Measurements from ENCODE around the gene DOCK1. TPM values are rescaled to one million over a fixed set of nuclear protein-coding genes. Genes with fewer than 3 reads are reported as not detected.

The DOCK1 gene
- polyA plus RNA-seq, 1 donor from 2014 or later = 2.7 TPM

DNA sequence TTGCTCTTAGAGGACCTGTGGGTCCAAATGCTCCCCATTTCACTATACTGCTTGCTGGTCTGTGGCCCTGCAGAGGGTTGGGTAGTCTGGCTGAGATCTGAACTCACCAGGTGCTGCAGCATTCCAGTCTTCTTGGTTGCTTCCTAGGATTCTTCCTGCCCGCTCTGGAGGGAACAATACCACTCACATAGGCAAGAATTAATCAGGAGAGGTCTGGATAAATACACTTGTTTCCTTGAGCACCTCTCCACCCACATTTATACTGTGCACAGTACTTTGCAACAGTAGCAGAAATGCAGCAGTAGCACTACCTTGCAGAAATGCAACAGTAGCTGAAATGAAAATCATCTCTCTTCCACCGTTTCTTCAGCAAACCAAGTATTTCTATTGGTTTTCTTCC is 165.9 kb downstream of the DOCK1 start:
- no peak overlapping the region for H3K4me2 ChIP-seq (ENCODE audit: low read length)
- no peaks in the 10 kb centered on the region for H3F3A ChIP-seq (ENCODE audit: insufficient read depth, low read length, poor library complexity, severe bottlenecking)
- no peaks in the 10 kb centered on the region for H3K9me3 ChIP-seq (ENCODE audit: low read length)
- H3K4me3 ChIP-seq (ENCODE audit: low read length) = no peak overlapping the region
- no peaks in the 10 kb centered on the region for H3K79me2 ChIP-seq (replicated peaks; ENCODE audit: insufficient read depth, low read length)
- no peaks in the 10 kb centered on the region for H3K27me3 ChIP-seq (ENCODE audit: insufficient read depth, low read depth, low read length)
- H4K20me1 ChIP-seq (ENCODE audit: insufficient read depth) = no peaks in the 10 kb centered on the region
- H3K27ac ChIP-seq (ENCODE audit: low read length) = no peak overlapping the region
- no peak for TF ChIP-seq SMC3 (conservative IDR thresholded peaks at IDR 0.05; ENCODE audit: poor library complexity)
- TF ChIP-seq, protein P1, sequence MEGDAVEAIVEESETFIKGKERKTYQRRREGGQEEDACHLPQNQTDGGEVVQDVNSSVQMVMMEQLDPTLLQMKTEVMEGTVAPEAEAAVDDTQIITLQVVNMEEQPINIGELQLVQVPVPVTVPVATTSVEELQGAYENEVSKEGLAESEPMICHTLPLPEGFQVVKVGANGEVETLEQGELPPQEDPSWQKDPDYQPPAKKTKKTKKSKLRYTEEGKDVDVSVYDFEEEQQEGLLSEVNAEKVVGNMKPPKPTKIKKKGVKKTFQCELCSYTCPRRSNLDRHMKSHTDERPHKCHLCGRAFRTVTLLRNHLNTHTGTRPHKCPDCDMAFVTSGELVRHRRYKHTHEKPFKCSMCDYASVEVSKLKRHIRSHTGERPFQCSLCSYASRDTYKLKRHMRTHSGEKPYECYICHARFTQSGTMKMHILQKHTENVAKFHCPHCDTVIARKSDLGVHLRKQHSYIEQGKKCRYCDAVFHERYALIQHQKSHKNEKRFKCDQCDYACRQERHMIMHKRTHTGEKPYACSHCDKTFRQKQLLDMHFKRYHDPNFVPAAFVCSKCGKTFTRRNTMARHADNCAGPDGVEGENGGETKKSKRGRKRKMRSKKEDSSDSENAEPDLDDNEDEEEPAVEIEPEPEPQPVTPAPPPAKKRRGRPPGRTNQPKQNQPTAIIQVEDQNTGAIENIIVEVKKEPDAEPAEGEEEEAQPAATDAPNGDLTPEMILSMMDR (IDR thresholded peaks at IDR 0.05; ENCODE audit: poor library complexity, severe bottlenecking) = no peak
- TF ChIP-seq POLR2AphosphoS5 (IDR thresholded peaks at IDR 0.05) = no peak
- no peak for TF ChIP-seq EZH2 (IDR thresholded peaks at IDR 0.05; ENCODE audit: borderline replicate concordance, insufficient read depth, low read length, poor library complexity, severe bottlenecking)
- TF ChIP-seq MXI1 (conservative IDR thresholded peaks at IDR 0.05; ENCODE audit: poor library complexity, severe bottlenecking) = no peak
- TF ChIP-seq RAD21 (conservative IDR thresholded peaks at IDR 0.05) = no peak
- TF ChIP-seq EP300 (conservative IDR thresholded peaks at IDR 0.05; ENCODE audit: poor library complexity, severe bottlenecking) = no peak
- no peak for TF ChIP-seq TAF1 (IDR thresholded peaks at IDR 0.05; ENCODE audit: low read depth)
- TF ChIP-seq, protein P2, sequence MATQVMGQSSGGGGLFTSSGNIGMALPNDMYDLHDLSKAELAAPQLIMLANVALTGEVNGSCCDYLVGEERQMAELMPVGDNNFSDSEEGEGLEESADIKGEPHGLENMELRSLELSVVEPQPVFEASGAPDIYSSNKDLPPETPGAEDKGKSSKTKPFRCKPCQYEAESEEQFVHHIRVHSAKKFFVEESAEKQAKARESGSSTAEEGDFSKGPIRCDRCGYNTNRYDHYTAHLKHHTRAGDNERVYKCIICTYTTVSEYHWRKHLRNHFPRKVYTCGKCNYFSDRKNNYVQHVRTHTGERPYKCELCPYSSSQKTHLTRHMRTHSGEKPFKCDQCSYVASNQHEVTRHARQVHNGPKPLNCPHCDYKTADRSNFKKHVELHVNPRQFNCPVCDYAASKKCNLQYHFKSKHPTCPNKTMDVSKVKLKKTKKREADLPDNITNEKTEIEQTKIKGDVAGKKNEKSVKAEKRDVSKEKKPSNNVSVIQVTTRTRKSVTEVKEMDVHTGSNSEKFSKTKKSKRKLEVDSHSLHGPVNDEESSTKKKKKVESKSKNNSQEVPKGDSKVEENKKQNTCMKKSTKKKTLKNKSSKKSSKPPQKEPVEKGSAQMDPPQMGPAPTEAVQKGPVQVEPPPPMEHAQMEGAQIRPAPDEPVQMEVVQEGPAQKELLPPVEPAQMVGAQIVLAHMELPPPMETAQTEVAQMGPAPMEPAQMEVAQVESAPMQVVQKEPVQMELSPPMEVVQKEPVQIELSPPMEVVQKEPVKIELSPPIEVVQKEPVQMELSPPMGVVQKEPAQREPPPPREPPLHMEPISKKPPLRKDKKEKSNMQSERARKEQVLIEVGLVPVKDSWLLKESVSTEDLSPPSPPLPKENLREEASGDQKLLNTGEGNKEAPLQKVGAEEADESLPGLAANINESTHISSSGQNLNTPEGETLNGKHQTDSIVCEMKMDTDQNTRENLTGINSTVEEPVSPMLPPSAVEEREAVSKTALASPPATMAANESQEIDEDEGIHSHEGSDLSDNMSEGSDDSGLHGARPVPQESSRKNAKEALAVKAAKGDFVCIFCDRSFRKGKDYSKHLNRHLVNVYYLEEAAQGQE (IDR thresholded peaks at IDR 0.05; ENCODE audit: borderline replicate concordance) = no peak
- H3K9me2 ChIP-seq (ENCODE audit: insufficient read depth, low read length) = no peaks in the 10 kb centered on the region
- H3K9ac ChIP-seq (ENCODE audit: low read length) = no peak overlapping the region
- H3K36me3 ChIP-seq (ENCODE audit: insufficient read depth, low read length) = no peaks in the 10 kb centered on the region
- H2AFZ ChIP-seq (ENCODE audit: low read depth, low read length) = no peak overlapping the region

DNA sequence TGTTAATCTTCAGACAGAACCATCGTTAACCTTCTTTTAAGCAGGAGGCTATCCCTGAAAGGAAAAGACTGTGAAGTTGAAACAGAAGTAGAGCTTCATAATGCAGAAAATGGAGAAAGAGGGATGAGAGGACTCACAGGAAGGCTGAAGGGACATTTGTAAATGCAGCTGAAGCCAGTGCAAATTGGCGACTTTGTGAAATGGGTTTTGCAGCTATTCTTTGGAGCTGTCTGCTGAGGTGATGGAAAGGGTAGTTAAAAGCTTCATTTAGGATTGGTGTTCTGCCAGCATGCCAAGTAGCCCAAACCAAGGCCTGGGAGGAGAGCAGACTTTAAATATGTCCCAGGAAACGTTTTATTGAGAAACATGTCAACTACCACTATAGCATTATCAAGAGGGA is 168.4 kb downstream of the DOCK1 start:
- H3K36me3 ChIP-seq (ENCODE audit: insufficient read depth, low read length) = no peaks in the 10 kb centered on the region
- H3K9me3 ChIP-seq (ENCODE audit: low read length) = no peaks in the 10 kb centered on the region
- no peaks in the 10 kb centered on the region for H3F3A ChIP-seq (ENCODE audit: insufficient read depth, low read length, poor library complexity, severe bottlenecking)
- H3K27ac ChIP-seq (ENCODE audit: low read length) = no peak overlapping the region
- no peak overlapping the region for H2AFZ ChIP-seq (ENCODE audit: low read depth, low read length)
- no peaks in the 10 kb centered on the region for H3K79me2 ChIP-seq (replicated peaks; ENCODE audit: insufficient read depth, low read length)
- H4K20me1 ChIP-seq (ENCODE audit: insufficient read depth) = no peaks in the 10 kb centered on the region
- TF ChIP-seq, protein P1 (IDR thresholded peaks at IDR 0.05; ENCODE audit: poor library complexity, severe bottlenecking) = no peak
- TF ChIP-seq EZH2 (IDR thresholded peaks at IDR 0.05; ENCODE audit: borderline replicate concordance, insufficient read depth, low read length, poor library complexity, severe bottlenecking) (no peak), EP300 (conservative IDR thresholded peaks at IDR 0.05; ENCODE audit: poor library complexity, severe bottlenecking) (no peak), RAD21 (conservative IDR thresholded peaks at IDR 0.05) (no peak), POLR2AphosphoS5 (IDR thresholded peaks at IDR 0.05) (no peak), TAF1 (IDR thresholded peaks at IDR 0.05; ENCODE audit: low read depth) (no peak), SMC3 (conservative IDR thresholded peaks at IDR 0.05; ENCODE audit: poor library complexity) (no peak), MXI1 (conservative IDR thresholded peaks at IDR 0.05; ENCODE audit: poor library complexity, severe bottlenecking) (no peak)
- TF ChIP-seq, protein P2 (IDR thresholded peaks at IDR 0.05; ENCODE audit: borderline replicate concordance) = no peak
- H3K4me2 ChIP-seq (ENCODE audit: low read length) = no peak overlapping the region
- H3K4me3 ChIP-seq (ENCODE audit: low read length) = no peak overlapping the region
- no peaks in the 10 kb centered on the region for H3K27me3 ChIP-seq (ENCODE audit: insufficient read depth, low read depth, low read length)
- H3K9ac ChIP-seq (ENCODE audit: low read length) = no peak overlapping the region
- no peaks in the 10 kb centered on the region for H3K9me2 ChIP-seq (ENCODE audit: insufficient read depth, low read length)

Data from neural cell (in vitro differentiated cells).